ENCODE data around the gene CARS2.

DNA sequence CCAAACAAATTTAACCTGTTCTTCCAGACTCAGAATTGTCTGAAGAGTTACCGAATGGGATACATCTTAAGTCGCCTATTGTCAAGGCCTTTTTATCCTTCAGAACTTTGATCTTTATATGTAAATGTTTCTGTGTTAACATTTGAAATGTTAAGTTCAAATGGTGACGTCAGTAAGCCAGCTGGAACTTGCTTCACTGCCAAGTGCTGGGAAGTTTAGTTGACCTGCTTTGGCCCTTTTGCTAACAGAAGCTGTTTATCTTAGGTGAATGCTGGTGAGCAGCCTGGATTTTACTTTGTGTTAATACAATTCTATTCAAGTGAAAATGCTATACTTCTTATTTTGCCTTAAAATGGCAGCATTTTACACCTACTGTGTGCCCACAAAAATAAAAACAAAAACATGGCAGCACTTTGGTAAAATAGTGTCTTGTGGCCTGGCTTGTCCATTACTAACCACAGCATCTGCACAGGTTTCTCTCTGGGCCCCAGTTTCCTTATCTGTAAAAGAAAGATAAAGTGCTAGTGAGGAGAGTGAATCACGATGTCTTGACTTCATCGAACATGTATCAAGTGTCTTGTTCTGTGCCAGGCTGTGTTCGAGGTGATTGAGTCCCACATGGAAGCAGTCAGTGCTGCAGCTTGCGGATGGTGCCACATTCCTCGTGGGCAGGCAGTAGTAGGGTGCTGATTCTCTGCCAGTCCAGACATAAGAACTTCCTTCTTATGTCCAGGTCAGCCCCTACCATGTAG, 88.4 kb downstream of the CARS2 start:
- no peak for TF ChIP-seq POLR2A (IDR thresholded peaks at IDR 0.05; ENCODE audit: low read depth, low read length)
- no peak for TF ChIP-seq POLR2AphosphoS5 (IDR thresholded peaks at IDR 0.05; ENCODE audit: low read depth, low read length)
- TF ChIP-seq TAF1 (IDR thresholded peaks at IDR 0.05; ENCODE audit: low read depth, low read length) = no peak

Measured in GM12891 (cell line).